SK-N-SH treated with all-trans-retinoic acid at 6 μM for 48 hours (cell line): ENCODE results near the gene DMAC2.

Experiments used
- ARNTL ChIP-seq: fragments of 450-650 bp; formaldehyde crosslinking; IDR thresholded peaks from 2 replicates; pipeline ENCODE4 v1.5.0; 2020; ENCODE audit warnings: low read depth, mild to moderate bottlenecking, moderate library complexity, borderline replicate concordance
- GLIS3 ChIP-seq: fragments of 250-450 bp; sonication (Bioruptor Pico); IDR thresholded peaks from 2 replicates; pipeline ENCODE4 v1.5.0; 2020; ENCODE audit warnings: mild to moderate bottlenecking, moderate library complexity
- OSR1 ChIP-seq: fragments of 250-450 bp; sonication (Bioruptor Pico); IDR thresholded peaks from 2 replicates; pipeline ENCODE4 v1.8.0; 2022; ENCODE audit warnings: moderate library complexity, mild to moderate bottlenecking, inconsistent platforms
- PATZ1 ChIP-seq: fragments of 250-450 bp; sonication (Bioruptor Pico); IDR thresholded peaks from 2 replicates; pipeline ENCODE4 v1.8.0; 2020; ENCODE audit warnings: mild to moderate bottlenecking, moderate library complexity, borderline replicate concordance
- ZC3H10 ChIP-seq: fragments of 250-450 bp; sonication (Bioruptor Pico); IDR thresholded peaks from 2 replicates; pipeline ENCODE4 v1.5.1; 2021; ENCODE audit warnings: mild to moderate bottlenecking, moderate library complexity
- ZFP30 ChIP-seq: fragments of 450-650 bp; formaldehyde crosslinking; IDR thresholded peaks from 2 replicates; pipeline ENCODE4 v1.5.0; 2022; ENCODE audit warnings: mild to moderate bottlenecking, moderate library complexity

DNA sequence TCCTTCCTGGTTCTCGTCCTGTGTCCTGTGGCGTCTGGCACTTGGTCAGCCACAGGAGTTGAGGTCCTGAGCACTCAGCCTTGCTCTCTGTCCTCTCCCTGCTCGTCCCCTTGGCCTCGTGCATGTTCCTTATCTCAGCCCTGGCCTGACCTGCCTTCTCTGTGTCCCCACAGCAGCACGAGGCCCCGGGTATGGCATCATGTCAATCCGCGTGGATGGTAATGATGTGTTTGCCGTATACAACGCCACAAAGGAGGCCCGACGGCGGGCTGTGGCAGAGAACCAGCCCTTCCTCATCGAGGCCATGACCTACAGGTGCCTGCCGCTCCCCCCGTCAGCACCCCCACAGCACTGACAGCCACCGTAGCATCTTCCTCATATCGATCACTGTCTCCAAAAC is 17.3 kb downstream of the DMAC2 start:
- no peak for TF ChIP-seq PATZ1 (CRISPR knock-in tag)
- TF ChIP-seq GLIS3 (CRISPR knock-in tag), result no peak
- no peak for TF ChIP-seq ARNTL (CRISPR knock-in tag)
- TF ChIP-seq ZC3H10 (CRISPR knock-in tag), result no peak
- TF ChIP-seq OSR1 (CRISPR knock-in tag), result no peak
- no peak for TF ChIP-seq ZFP30 (CRISPR knock-in tag)
